Chondrocyte (in vitro differentiated cells): ENCODE results near the gene FAM107B. TPM values are rescaled to one million over a fixed set of nuclear protein-coding genes. Genes with fewer than 3 reads are reported as not detected.

Experiments used
- DNase-seq: peaks from one replicate; pipeline ENCODE4 v3.0.0; 2021; ENCODE audit warnings: mixed read lengths, low spot score
- H3K27ac Mint-ChIP-seq: one replicate; pipeline ENCODE4 v1.8.0; 2021; ENCODE audit warnings: mild to moderate bottlenecking, moderate library complexity, mixed read lengths; ENCODE audit not compliant: unreplicated experiment
- H3K27me3 Mint-ChIP-seq: 2 replicates; pipeline ENCODE4 v1.8.0; 2021; ENCODE audit warnings: low read depth, mixed read lengths
- H3K36me3 Mint-ChIP-seq: 2 replicates; pipeline ENCODE4 v1.8.0; 2021; ENCODE audit warnings: low read depth, mixed read lengths
- H3K4me1 Mint-ChIP-seq: 2 replicates; pipeline ENCODE4 v1.8.0; 2021; ENCODE audit warnings: low read depth, mild to moderate bottlenecking, mixed read lengths
- H3K4me3 Mint-ChIP-seq: one replicate; pipeline ENCODE4 v1.8.0; 2021; ENCODE audit warnings: mild to moderate bottlenecking, moderate library complexity, mixed read lengths; ENCODE audit not compliant: unreplicated experiment
- H3K9me3 Mint-ChIP-seq: 2 replicates; pipeline ENCODE4 v1.8.0; 2021; ENCODE audit warnings: low read depth, mixed read lengths
- CTCF ChIP-seq: fragments of 200-600 bp; sonication (generic); IDR thresholded peaks from 2 replicates; pipeline ENCODE4 v1.5.0; 2021; ENCODE audit warnings: antibody characterized with exemption, mild to moderate bottlenecking, moderate library complexity
- total RNA-seq: library from RNA; stranded (reverse); gene quantifications from 3 replicates; pipeline ENCODE4 v1.2.1, GENCODE V29; 2021

FAM107B gene
- total RNA-seq, 1 donor from 2014 or later, result 29.1 TPM

GRCh38 chr10:14601872-14602725, 172.6 kb downstream of the FAM107B start:
- Mint-ChIP-seq H3K4me1 (peaks cover 32% of the 10 kb centered on the region), H3K27me3 (no peaks in the 10 kb centered on the region), H3K36me3 (peaks cover 8% of the 10 kb centered on the region), H3K4me3 (peak overlapping the region; percentile 44), H3K9me3 (no peaks in the 10 kb centered on the region), H3K27ac (peak overlapping the region; percentile 66)
- TF ChIP-seq CTCF, result peak; percentile 17
- DNase-seq, result no peak

- Mint-ChIP-seq H3K27me3 (no peaks in the 10 kb centered on the region), H3K27ac (no peak overlapping the region), H3K9me3 (no peaks in the 10 kb centered on the region), H3K4me3 (no peak overlapping the region), H3K36me3 (peaks cover 8% of the 10 kb centered on the region), H3K4me1 (peaks cover 32% of the 10 kb centered on the region)
- TF ChIP-seq CTCF, result no peak
- no peak for DNase-seq
These were observed 173.4 kb downstream of the FAM107B start for GRCh38 chr10:14601326-14601725.

GRCh38 chr10:14600065-14600464, 174.6 kb downstream of the FAM107B start:
- Mint-ChIP-seq H3K4me3 (no peak overlapping the region), H3K27me3 (no peaks in the 10 kb centered on the region), H3K4me1 (peaks cover 29% of the 10 kb centered on the region), H3K9me3 (no peaks in the 10 kb centered on the region), H3K27ac (no peak overlapping the region), H3K36me3 (peaks cover 13% of the 10 kb centered on the region)
- DNase-seq, result no peak
- no peak for TF ChIP-seq CTCF

GRCh38 chr10:14598809-14599764, 175.6 kb downstream of the FAM107B start:
- Mint-ChIP-seq H3K4me3 (no peak overlapping the region), H3K27ac (no peak overlapping the region), H3K36me3 (peaks cover 15% of the 10 kb centered on the region), H3K27me3 (no peaks in the 10 kb centered on the region), H3K9me3 (no peaks in the 10 kb centered on the region), H3K4me1 (peaks cover 24% of the 10 kb centered on the region)
- DNase-seq, result no peak
- no peak for TF ChIP-seq CTCF

GRCh38 chr10:14595526-14596182, 179.0 kb downstream of the FAM107B start:
- Mint-ChIP-seq H3K4me3 (no peak overlapping the region), H3K4me1 (no peaks in the 10 kb centered on the region), H3K9me3 (no peaks in the 10 kb centered on the region), H3K27me3 (no peaks in the 10 kb centered on the region), H3K36me3 (peaks cover 15% of the 10 kb centered on the region), H3K27ac (no peak overlapping the region)
- TF ChIP-seq CTCF, result no peak
- no peak for DNase-seq
